ENCODE measurements around the gene LSP1. TPM values are rescaled to one million over a fixed set of nuclear protein-coding genes. Genes with fewer than 3 reads are reported as not detected.

The LSP1 gene
- total and polyA plus RNA-seq, 2 of the 4 experiments (the other 2 are of a cell fraction), result not detected

DNA sequence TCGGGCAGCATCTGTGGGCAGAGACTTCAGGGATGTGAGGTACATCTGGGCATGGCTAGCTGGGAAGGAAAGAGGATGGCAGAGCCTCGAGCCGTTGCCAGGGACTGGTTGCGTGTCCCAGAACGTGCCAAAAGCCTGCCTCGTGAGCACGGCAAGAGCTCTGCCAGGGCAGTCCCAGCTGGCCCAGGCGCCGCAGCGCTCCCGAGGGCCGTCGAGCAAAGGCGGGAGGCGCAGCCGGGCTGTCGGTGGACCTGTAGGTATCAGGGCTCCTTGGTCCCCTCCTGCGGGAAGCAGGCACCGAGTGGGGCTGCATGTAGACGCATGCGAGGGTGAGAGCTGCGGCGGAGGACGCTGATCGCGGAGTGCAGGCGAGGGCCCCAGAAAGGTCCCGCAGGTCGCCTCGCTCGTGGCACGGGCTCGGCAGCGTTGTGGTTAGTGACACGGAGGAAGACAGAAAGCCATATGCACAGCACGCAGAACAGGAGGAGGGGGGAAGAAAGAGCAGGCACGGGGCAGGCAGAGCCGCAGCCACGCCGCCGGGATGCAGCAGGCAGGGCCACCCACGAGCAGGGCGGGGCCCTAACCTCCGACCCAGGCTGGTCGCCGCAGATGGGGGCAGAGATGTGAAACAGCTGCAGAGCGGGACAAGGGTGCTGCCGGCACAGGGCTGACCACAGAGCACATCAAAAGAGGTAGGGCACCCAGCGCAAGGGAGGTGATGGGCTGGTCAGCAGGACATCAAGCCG lies 18.0 kb downstream of the LSP1 start:
- WGBS, 2 experiments (ENCODE audit: extremely low coverage in 2 of 2, insufficient read length in 1 of 2), result 28% methylated on average over 30 of the region's 50 CpGs; no CpG with 5 or more reads in 1 of the 2 experiments
- Histone ChIP-seq H2BK15ac (ENCODE audit: low read depth, low read length) (no peak overlapping the region), H2AFZ (replicated peaks; ENCODE audit: low read length, poor library complexity) (no peak overlapping the region), H2AK5ac (ENCODE audit: low read depth, low read length) (no peak overlapping the region), H3K4me2 (ENCODE audit: low read depth, low read length) (no peak overlapping the region), H2AK9ac (replicated peaks; ENCODE audit: low read depth, low read length, poor library complexity) (no peak overlapping the region), H3K9me1 (ENCODE audit: insufficient read depth, low read length) (no peaks in the 10 kb centered on the region), H3K4me3 (ENCODE audit: insufficient read depth, low read depth, low read length) (no peak overlapping the region), H3K4ac (ENCODE audit: low read depth, low read length) (no peak overlapping the region), H3K27ac (ENCODE audit: insufficient read depth, low read length) (no peak overlapping the region), H2BK120ac (ENCODE audit: low read depth, low read length) (no peak overlapping the region), H3K18ac (ENCODE audit: low read depth, low read length) (no peak overlapping the region), H2BK20ac (ENCODE audit: low read depth, low read length) (no peak overlapping the region), H3K9me3 (ENCODE audit: control insufficient read depth, insufficient read depth, low read length) (no peaks in the 10 kb centered on the region), H4K5ac (ENCODE audit: low read depth, low read length) (no peak overlapping the region), H3K23ac (ENCODE audit: low read depth, low read length) (no peak overlapping the region), H4K91ac (ENCODE audit: insufficient read depth, low read depth, low read length) (no peak overlapping the region), H3K27me3 (ENCODE audit: control insufficient read depth, insufficient read depth, low read length) (peaks cover 22% of the 10 kb centered on the region; the same call in 1 of the 2 replicates), H2BK5ac (ENCODE audit: low read depth, low read length, poor library complexity, severe bottlenecking) (no peak overlapping the region), H3K79me1 (ENCODE audit: low read depth in 1 of 2, low read length in 2 of 2) (no peaks in the 10 kb centered on the region), H3K56ac (ENCODE audit: extremely low read depth, insufficient read depth, low read length) (no peak overlapping the region), H3K14ac (replicated peaks; ENCODE audit: low read depth, low read length) (no peak overlapping the region), H3K9ac (ENCODE audit: low read depth, low read length) (no peak overlapping the region), H3K4me1 (ENCODE audit: control insufficient read depth, insufficient read depth, low read length) (no peaks in the 10 kb centered on the region), H4K8ac (ENCODE audit: low read depth in 2 of 2, low read length in 2 of 2) (no peak overlapping the region), H3K36me3 (ENCODE audit: control insufficient read depth, insufficient read depth, low read length) (no peaks in the 10 kb centered on the region), H4K20me1 (ENCODE audit: insufficient read depth, low read length) (no peaks in the 10 kb centered on the region)
- ChIA-PET CTCF (interaction anchor here (0.7 to 1.0 kb wide), 2 partner anchors 11 to 271 kb away, joined by 3 read pairs; no protein-coding TSS in a partner anchor), POLR2A (ENCODE audit: unreplicated experiment) (no interaction called here)
- in situ Hi-C loops (cut with MboI; ENCODE audit: low sequenced_read_pairs), result no loop called here
- intact Hi-C loops (cut with micrococcal nuclease), result no loop called here
- TF ChIP-seq CEBPB (IDR thresholded peaks at IDR 0.05; ENCODE audit: low read depth, low read length), result no peak
- no peak for TF ChIP-seq RFX5 (IDR thresholded peaks at IDR 0.05; ENCODE audit: low read depth, low read length)
- no peak for TF ChIP-seq POLR2A (IDR thresholded peaks at IDR 0.05; ENCODE audit: low read depth, low read length)
- no peak for TF ChIP-seq SMC3 (IDR thresholded peaks at IDR 0.05; ENCODE audit: low read depth, low read length)
- no peak for TF ChIP-seq RAD21 (IDR thresholded peaks at IDR 0.05; ENCODE audit: low read length)
- TF ChIP-seq, protein P1, sequence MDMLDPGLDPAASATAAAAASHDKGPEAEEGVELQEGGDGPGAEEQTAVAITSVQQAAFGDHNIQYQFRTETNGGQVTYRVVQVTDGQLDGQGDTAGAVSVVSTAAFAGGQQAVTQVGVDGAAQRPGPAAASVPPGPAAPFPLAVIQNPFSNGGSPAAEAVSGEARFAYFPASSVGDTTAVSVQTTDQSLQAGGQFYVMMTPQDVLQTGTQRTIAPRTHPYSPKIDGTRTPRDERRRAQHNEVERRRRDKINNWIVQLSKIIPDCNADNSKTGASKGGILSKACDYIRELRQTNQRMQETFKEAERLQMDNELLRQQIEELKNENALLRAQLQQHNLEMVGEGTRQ (IDR thresholded peaks at IDR 0.05; ENCODE audit: low read depth, low read length), result no peak
- no peak for TF ChIP-seq CHD1 (IDR thresholded peaks at IDR 0.05; ENCODE audit: low read depth, low read length)
- TF ChIP-seq MAFK (IDR thresholded peaks at IDR 0.05; ENCODE audit: low read depth, low read length), result no peak
- TF ChIP-seq, protein P2, sequence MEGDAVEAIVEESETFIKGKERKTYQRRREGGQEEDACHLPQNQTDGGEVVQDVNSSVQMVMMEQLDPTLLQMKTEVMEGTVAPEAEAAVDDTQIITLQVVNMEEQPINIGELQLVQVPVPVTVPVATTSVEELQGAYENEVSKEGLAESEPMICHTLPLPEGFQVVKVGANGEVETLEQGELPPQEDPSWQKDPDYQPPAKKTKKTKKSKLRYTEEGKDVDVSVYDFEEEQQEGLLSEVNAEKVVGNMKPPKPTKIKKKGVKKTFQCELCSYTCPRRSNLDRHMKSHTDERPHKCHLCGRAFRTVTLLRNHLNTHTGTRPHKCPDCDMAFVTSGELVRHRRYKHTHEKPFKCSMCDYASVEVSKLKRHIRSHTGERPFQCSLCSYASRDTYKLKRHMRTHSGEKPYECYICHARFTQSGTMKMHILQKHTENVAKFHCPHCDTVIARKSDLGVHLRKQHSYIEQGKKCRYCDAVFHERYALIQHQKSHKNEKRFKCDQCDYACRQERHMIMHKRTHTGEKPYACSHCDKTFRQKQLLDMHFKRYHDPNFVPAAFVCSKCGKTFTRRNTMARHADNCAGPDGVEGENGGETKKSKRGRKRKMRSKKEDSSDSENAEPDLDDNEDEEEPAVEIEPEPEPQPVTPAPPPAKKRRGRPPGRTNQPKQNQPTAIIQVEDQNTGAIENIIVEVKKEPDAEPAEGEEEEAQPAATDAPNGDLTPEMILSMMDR (conservative IDR thresholded peaks at IDR 0.05; ENCODE audit: low read depth, low read length), result no peak
- no peak for TF ChIP-seq MXI1 (IDR thresholded peaks at IDR 0.05; ENCODE audit: borderline replicate concordance, low read depth, low read length)
- TF ChIP-seq NFE2L2 (IDR thresholded peaks at IDR 0.05; ENCODE audit: low read depth, low read length), result no peak
- TF ChIP-seq RCOR1 (IDR thresholded peaks at IDR 0.05; ENCODE audit: insufficient replicate concordance, low read length), result no peak
- no peak for TF ChIP-seq BHLHE40 (IDR thresholded peaks at IDR 0.05; ENCODE audit: low read depth, low read length)
- TF ChIP-seq ELK1 (IDR thresholded peaks at IDR 0.05; ENCODE audit: borderline replicate concordance, low read depth, low read length), result no peak
- no peak for TF ChIP-seq FOS (IDR thresholded peaks at IDR 0.05; ENCODE audit: low read depth, low read length)
- no peak for TF ChIP-seq MAZ (IDR thresholded peaks at IDR 0.05; ENCODE audit: borderline replicate concordance, low read depth, low read length)
- dilution Hi-C loops (cut with HindIII; ENCODE audit: low sequenced_read_pairs, unreplicated experiment), result no loop called here
- no TSS peak for BruUV-seq (replicated peaks)
- no peak for DNase-seq
- ATAC-seq (ENCODE audit: low read depth), result no peak
